HG03025 (cell line): Measurements from ENCODE around the gene CWC27.
A peak's percentile ranks its signal among the peaks of the same experiment; 100 is the strongest.
"Not testable (repeated sequence)": the region's sequence is repeated elsewhere in the genome, so short reads cannot be mapped to it uniquely, and the experiment has no call there.

Source experiments
- ATAC-seq: cut with Tn5 transposase; IDR thresholded peaks from one replicate; pipeline ENCODE4 v1.9.1; 2021; ENCODE audit warnings: mild to moderate bottlenecking, moderate library complexity; ENCODE audit not compliant: unreplicated experiment, low FRiP score

CWC27 gene

DNA sequence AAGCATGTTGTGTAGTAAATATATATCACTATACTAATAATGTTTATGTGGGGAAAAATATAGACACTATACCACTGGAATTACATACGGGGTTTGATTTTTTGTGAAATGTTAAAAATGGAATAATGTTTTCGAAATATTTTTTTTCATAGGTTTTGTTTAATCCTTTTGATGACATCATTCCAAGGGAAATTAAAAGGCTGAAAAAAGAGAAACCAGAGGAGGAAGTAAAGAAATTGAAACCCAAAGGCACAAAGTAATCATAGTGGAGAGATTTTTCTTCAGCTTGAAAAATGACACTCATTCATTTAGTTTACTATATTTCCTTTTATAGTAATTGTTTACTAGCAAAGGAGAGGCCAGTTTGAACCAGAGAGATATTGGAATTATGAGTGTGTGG, 17.6 kb downstream of the CWC27 start:
- ATAC-seq = no peak

DNA sequence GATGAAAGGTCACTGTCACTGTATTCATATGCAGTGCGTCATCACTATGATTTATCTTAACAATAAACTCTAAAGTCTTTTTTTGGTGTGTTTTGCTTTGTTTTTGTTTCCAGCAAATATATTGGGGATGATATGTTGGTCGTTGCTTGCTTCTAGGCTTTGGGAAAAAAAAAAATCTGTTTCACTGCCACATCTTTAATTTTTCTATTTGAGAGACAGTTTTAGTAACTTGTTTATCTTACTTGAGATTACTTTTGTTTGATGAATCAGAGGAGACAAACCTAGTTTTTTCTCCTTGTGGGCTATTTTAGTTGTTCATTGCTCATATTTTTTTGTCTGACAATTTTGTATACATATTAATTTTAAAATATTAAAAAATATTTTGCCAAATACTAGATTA, 19.4 kb downstream of the CWC27 start:
- no peak for ATAC-seq

- no peak for ATAC-seq
Observed at GRCh38 chr5:64789457-64789856, 20.7 kb downstream of the CWC27 start.

DNA sequence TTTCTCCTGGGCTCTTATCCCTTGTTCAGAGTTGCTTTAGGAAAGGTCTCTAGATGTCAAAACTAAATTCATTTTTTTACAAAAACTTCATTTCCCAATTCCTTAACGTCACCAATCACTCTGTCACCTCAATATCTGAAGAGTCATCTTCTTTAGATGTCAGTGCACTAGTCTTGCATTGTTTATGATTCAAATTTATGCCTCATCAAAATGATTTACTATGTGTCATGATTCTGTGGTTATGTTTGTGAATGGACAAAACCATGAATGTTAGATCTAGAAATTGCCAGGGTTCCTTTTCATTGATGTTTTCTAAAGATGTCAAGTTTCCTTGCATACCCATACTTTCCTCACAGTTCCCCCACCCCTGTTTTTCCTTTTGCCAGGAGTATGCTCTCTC, 21.5 kb downstream of the CWC27 start:
- ATAC-seq = no peak

GRCh38 chr5:64792469-64792868, 23.7 kb downstream of the CWC27 start:
- ATAC-seq = no peak

GRCh38 chr5:64794053-64794770, 25.5 kb downstream of the CWC27 start:
- no peak for ATAC-seq

GRCh38 chr5:64796301-64796700, 27.6 kb downstream of the CWC27 start:
- no peak for ATAC-seq

GRCh38 chr5:64800926-64801325, 32.2 kb downstream of the CWC27 start:
- ATAC-seq = no peak

- no peak for ATAC-seq
Observed at GRCh38 chr5:64806537-64806936, 37.8 kb downstream of the CWC27 start.

- ATAC-seq = no peak
Observed at GRCh38 chr5:64807520-64807919, 38.8 kb downstream of the CWC27 start.

DNA sequence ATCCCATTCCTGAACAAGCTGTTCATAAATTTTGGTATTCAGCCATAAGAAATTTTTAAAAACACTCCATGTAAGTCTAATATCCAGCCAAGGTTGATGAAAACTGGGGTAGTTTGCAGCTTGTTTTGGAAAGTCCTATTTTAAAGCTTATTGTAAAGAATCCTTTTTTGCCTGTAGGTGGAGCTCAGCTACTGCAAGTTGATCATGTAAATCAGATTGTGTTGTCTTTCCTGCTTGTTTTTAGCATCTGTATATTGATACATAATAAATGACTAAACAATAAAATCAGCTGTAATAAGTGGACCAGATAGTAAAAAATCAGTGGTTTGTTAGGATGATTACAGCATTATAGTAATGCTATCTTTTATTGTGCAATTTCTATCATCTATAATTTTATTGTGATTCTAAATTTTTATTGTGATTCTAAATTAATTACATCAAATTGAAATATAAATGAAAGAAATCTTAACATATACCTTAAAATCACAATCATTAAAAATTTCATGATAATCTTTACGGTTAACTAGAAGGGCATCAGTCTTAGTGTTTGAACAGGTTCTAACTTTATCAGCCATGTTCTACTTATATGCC, 42.4 kb downstream of the CWC27 start:
- ATAC-seq = no peak

GRCh38 chr5:64814073-64814472, 45.3 kb downstream of the CWC27 start:
- peak; percentile 92 for ATAC-seq

- ATAC-seq = no peak
Observed at GRCh38 chr5:64818245-64818644, 49.5 kb downstream of the CWC27 start.

GRCh38 chr5:64819345-64819744, 50.6 kb downstream of the CWC27 start:
- ATAC-seq = not testable (repeated sequence)

DNA sequence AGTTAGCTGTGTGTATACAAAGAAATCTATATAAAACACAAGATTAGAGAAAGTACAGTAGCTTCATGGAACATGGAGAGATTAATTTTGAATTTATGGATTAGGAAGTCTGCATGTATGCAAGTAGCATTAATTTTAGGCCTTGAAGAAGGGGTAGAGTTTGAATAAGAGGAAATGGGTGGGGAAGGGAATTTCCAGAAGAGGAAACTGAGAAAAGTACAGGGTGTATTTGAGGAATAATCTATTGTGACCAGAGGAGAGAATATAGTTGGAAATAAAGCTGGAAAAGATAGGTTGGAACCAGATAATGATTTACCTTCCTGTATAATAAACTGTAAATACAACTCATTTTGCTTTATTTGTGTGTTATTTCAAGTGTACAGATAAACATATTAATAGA, 53.6 kb downstream of the CWC27 start:
- ATAC-seq = no peak

GRCh38 chr5:64826541-64826940, 57.8 kb downstream of the CWC27 start:
- no peak for ATAC-seq

- no peak for ATAC-seq
Observed at GRCh38 chr5:64827703-64828102, 59.0 kb downstream of the CWC27 start.

GRCh38 chr5:64830650-64831049, 61.9 kb downstream of the CWC27 start:
- not testable (repeated sequence) for ATAC-seq

DNA sequence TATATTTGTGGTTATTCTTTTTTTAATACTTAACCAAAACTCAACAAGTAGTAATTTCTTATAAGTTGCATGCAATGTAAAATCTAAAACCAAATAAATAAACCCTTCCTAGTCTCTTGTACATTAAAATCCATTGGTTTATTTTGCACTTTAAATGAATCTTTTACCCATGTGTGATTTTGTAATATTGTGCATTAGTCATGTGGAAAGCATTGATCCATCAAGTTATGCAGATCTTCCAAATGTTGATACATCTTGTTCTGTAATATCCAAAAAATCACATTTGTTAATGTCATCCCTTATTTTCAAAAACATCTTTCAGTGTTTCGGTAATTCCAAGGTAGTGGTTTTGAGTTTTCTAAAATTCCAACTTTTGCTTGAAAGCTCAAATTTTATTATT, 63.3 kb downstream of the CWC27 start:
- ATAC-seq = no peak

DNA sequence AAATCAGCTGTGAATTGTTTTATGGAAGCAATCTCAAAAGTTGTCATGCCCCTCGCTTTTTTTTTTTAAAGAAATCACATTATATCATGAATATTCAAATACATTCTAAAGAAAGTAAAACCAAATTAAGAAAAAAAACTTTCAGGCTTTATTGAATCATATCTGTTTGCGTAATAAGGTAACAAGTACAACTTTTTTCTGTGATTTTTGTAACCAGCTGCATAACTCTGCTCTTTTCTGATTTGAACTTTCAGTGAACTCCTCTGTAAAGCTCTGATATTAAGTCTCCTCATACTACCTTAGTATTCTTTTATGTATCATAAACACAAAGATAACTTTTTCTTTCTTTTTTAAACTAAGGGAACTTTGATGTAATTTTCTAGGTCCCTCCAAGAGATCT, 65.3 kb downstream of the CWC27 start:
- no peak for ATAC-seq

GRCh38 chr5:64834611-64835010, 65.9 kb downstream of the CWC27 start:
- no peak for ATAC-seq

DNA sequence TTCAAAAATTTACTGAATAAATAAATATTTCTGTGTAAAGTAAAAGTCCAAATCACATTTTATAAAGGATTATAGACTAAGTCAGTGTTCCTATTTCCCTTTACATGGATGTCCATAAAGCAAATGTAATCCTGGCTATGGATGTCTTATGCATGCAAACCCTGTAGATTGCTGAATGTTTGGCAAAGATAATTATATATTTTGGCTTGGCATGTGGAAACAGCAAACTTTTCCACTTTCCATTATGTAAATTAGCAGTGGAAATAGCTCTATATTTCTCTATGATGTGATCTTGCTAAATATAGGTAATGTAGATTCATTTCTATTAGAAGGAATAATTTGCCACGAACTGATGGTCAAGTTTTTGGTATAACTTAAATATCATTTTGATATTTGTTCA, 66.5 kb downstream of the CWC27 start:
- ATAC-seq = no peak
